K562 (cell line): ENCODE measurements around the gene SOX11.

ENCODE experiments used
- CTBP1 ChIP-seq: fragments of 450-650 bp; IDR thresholded peaks from 2 replicates; pipeline ENCODE4 v1.6.1; 2016; ENCODE audit warnings: borderline replicate concordance
- CTCF ChIP-seq, 3 experiments: IDR thresholded peaks in 2 of 3; conservative IDR thresholded peaks in 1 of 3; 2 replicates each; pipeline ENCODE4 v1.5.1; 2011 to 2012; ENCODE audit warnings: low read length in 3 of 3, mild to moderate bottlenecking in 3 of 3, control low read depth in 2 of 3, improper control_type of control experiment in 1 of 3, inconsistent platforms in 1 of 3, low read depth in 1 of 3, mixed read lengths in 1 of 3, moderate library complexity in 1 of 3; ENCODE audit not compliant: insufficient read depth in 2 of 3
- JUN ChIP-seq, 2 experiments: sonication (generic) in 1 of 2; formaldehyde crosslinking in 1 of 2; IDR thresholded peaks; 2 replicates each; pipeline versions ENCODE4 v1.6.1 to v1.8.0; 2012 to 2022; ENCODE audit warnings: borderline replicate concordance in 2 of 2, mild to moderate bottlenecking in 2 of 2, improper control_type of control experiment in 1 of 2, low read depth in 1 of 2, low read length in 1 of 2, missing genetic modification reagents in 1 of 2
- KAT7 ChIP-seq: sonication (generic); formaldehyde crosslinking; IDR thresholded peaks from 2 replicates; pipeline ENCODE4 v1.8.0; 2022; ENCODE audit warnings: missing genetic modification reagents, mild to moderate bottlenecking, borderline replicate concordance
- MAX ChIP-seq: sonication (generic); formaldehyde crosslinking; IDR thresholded peaks from 2 replicates; pipeline ENCODE4 v1.9.0; 2022; ENCODE audit warnings: mild to moderate bottlenecking, missing genetic modification reagents
- POLR2AphosphoS5 ChIP-seq: IDR thresholded peaks from 2 replicates; pipeline ENCODE4 v1.6.1; 2011; ENCODE audit warnings: mild to moderate bottlenecking, low read depth, low read length, moderate library complexity; ENCODE audit not compliant: control insufficient read depth, insufficient read depth
- TFE3 ChIP-seq: fragments of 450-650 bp; formaldehyde crosslinking; IDR thresholded peaks from 2 replicates; pipeline ENCODE4 v1.4.0; 2020; ENCODE audit warnings: mild to moderate bottlenecking, mixed read lengths
- ZFP36 ChIP-seq: fragments of 150-350 bp; IDR thresholded peaks from 2 replicates; pipeline ENCODE4 v1.6.1; 2018; ENCODE audit warnings: low read length, low read depth; ENCODE audit not compliant: partially characterized antibody
- ZNF239 ChIP-seq: fragments of 250-450 bp; sonication (Bioruptor Pico); IDR thresholded peaks from 2 replicates; pipeline ENCODE4 v1.4.0; 2020; ENCODE audit warnings: mild to moderate bottlenecking
- ZNF263 ChIP-seq: sonication (generic); formaldehyde crosslinking; IDR thresholded peaks from 2 replicates; pipeline ENCODE4 v1.8.0; 2022; ENCODE audit warnings: mild to moderate bottlenecking, missing genetic modification reagents, borderline replicate concordance
- ZNF274 ChIP-seq: IDR thresholded peaks from 2 replicates; pipeline ENCODE4 v1.6.1; 2011; ENCODE audit warnings: low read depth, mild to moderate bottlenecking, low read length, moderate library complexity, borderline replicate concordance
- ZNF282 ChIP-seq: sonication (generic); formaldehyde crosslinking; IDR thresholded peaks from 2 replicates; pipeline ENCODE4 v1.8.1; 2023; ENCODE audit warnings: missing genetic modification reagents
- ZNF449 ChIP-seq: fragments of 250-450 bp; sonication (Bioruptor Pico); IDR thresholded peaks from 2 replicates; pipeline ENCODE4 v1.8.0; 2022; ENCODE audit warnings: moderate library complexity, mild to moderate bottlenecking, inconsistent platforms

GRCh38 chr2:5748391-5748790, 56.2 kb downstream of the SOX11 start:
- TF ChIP-seq ZNF239 (CRISPR knock-in tag) = no peak
- TF ChIP-seq CTCF (IDR thresholded peaks at IDR 0.05 in 2 of 3, conservative IDR thresholded peaks at IDR 0.05 in 1 of 3; ENCODE audit: insufficient read depth in 2 of 3, low read depth in 1 of 3, low read length in 3 of 3) = no peak
- no peak for TF ChIP-seq ZNF449 (CRISPR knock-in tag)
- TF ChIP-seq JUN (IDR thresholded peaks at IDR 0.05; ENCODE audit: borderline replicate concordance, low read depth, low read length) = no peak
- no peak for TF ChIP-seq JUN (CRISPR knock-in tag; IDR thresholded peaks at IDR 0.05; ENCODE audit: borderline replicate concordance)
- TF ChIP-seq TFE3 = no peak
- TF ChIP-seq ZNF263 (CRISPR knock-in tag) = no peak
- TF ChIP-seq KAT7 (CRISPR knock-in tag) = no peak
- no peak for TF ChIP-seq MAX
- TF ChIP-seq ZFP36 = no peak
- TF ChIP-seq ZNF282 = no peak
- no peak for TF ChIP-seq ZNF274
- no peak for TF ChIP-seq CTBP1
- TF ChIP-seq POLR2AphosphoS5 = no peak
